OCI-LY3 (cell line): Measurements from ENCODE around the gene SEPTIN1.

Experiments
- H2AFZ ChIP-seq: fragments of 200-600, 300-600 bp; shearing (Covaris generic); 2 replicates; pipeline ENCODE4 v1.6.0; 2014; ENCODE audit warnings: antibody characterized with exemption, low read depth, low read length
- H3K27ac ChIP-seq: fragments of 200-600, 300-600 bp; sonication (generic); 2 replicates; pipeline ENCODE4 v1.5.1; 2014; ENCODE audit warnings: mild to moderate bottlenecking, low read length, moderate library complexity, mixed read lengths
- H3K27me3 ChIP-seq: fragments of 200-600, 300-600 bp; sonication (generic); 2 replicates; pipeline ENCODE4 v1.6.1; 2014; ENCODE audit warnings: low read depth, low read length, mixed read lengths
- H3K36me3 ChIP-seq: fragments of 200-600, 300-600 bp; sonication (generic); replicated peaks from 2 replicates; pipeline ENCODE3; 2014; ENCODE audit warnings: low read depth, low read length, mixed read lengths
- H3K4me1 ChIP-seq: fragments of 300-600, 200-600 bp; sonication (generic); 2 replicates; pipeline ENCODE4 v1.6.1; 2014; ENCODE audit warnings: low read length, mixed read lengths
- H3K4me2 ChIP-seq: fragments of 200-600, 300-600 bp; sonication (generic); 2 replicates; pipeline ENCODE4 v1.6.1; 2014; ENCODE audit warnings: low read length, mixed read lengths
- H3K4me3 ChIP-seq: fragments of 300-600, 200-600 bp; sonication (generic); 2 replicates; pipeline ENCODE4 v1.5.1; 2014; ENCODE audit warnings: antibody characterized with exemption, mild to moderate bottlenecking, low read length, moderate library complexity
- H3K79me2 ChIP-seq: fragments of 300-600, 200-600 bp; shearing (Covaris generic); 2 replicates; pipeline ENCODE4 v1.6.1; 2014; ENCODE audit warnings: mild to moderate bottlenecking, low read length, mixed read lengths
- H3K9ac ChIP-seq: fragments of 300-600, 200-600 bp; shearing (Covaris generic); 2 replicates; pipeline ENCODE4 v1.6.0; 2014; ENCODE audit warnings: mild to moderate bottlenecking, low read length, moderate library complexity
- H3K9me3 ChIP-seq: fragments of 200-600, 300-600 bp; shearing (Covaris generic); 2 replicates; pipeline ENCODE4 v1.6.1; 2014; ENCODE audit warnings: low read length, mixed read lengths; ENCODE audit not compliant: insufficient read depth
- H4K20me1 ChIP-seq: fragments of 200-600, 300-600 bp; sonication (generic); 2 replicates; pipeline ENCODE4 v1.6.1; 2016; ENCODE audit warnings: low read length, mixed read lengths; ENCODE audit not compliant: insufficient read depth
- CTCF ChIP-seq: fragments of 200-600, 300-600 bp; sonication (generic); IDR thresholded peaks from 2 replicates; pipeline ENCODE4 v1.5.1; 2014; ENCODE audit warnings: antibody characterized with exemption, low read length, low read depth
- EZH2phosphoT487 ChIP-seq: fragments of 200-600 bp; shearing (Covaris generic); IDR thresholded peaks from 2 replicates; pipeline ENCODE4 v1.6.1; 2018; ENCODE audit warnings: antibody characterized with exemption, mixed run types, low read depth

Gene SEPTIN1

GRCh38 chr16:30428055-30428454 lies 45.7 kb upstream of the SEPTIN1 start:
- Histone ChIP-seq H3K9me3 (no peaks in the 10 kb centered on the region), H4K20me1 (no peaks in the 10 kb centered on the region), H3K9ac (no peak overlapping the region), H3K36me3 (peaks cover 28% of the 10 kb centered on the region), H3K27me3 (no peaks in the 10 kb centered on the region), H2AFZ (no peak overlapping the region), H3K4me3 (no peak overlapping the region), H3K4me1 (peaks cover 13% of the 10 kb centered on the region), H3K27ac (no peak overlapping the region), H3K79me2 (peaks cover 46% of the 10 kb centered on the region), H3K4me2 (no peak overlapping the region)
- TF ChIP-seq EZH2phosphoT487: no peak

GRCh38 chr16:30421010-30421409 lies 38.6 kb upstream of the SEPTIN1 start:
- H2AFZ ChIP-seq: no peak overlapping the region
- H3K27ac ChIP-seq: no peak overlapping the region
- H3K27me3 ChIP-seq: no peaks in the 10 kb centered on the region
- H3K9me3 ChIP-seq: no peaks in the 10 kb centered on the region
- H3K4me1 ChIP-seq: no peaks in the 10 kb centered on the region
- TF ChIP-seq EZH2phosphoT487 (no peak), CTCF (no peak)
- H3K4me2 ChIP-seq: no peak overlapping the region
- no peak overlapping the region for H3K9ac ChIP-seq
- peaks cover 3% of the 10 kb centered on the region; the same call in 1 of the 2 replicates for H4K20me1 ChIP-seq
- H3K79me2 ChIP-seq: peaks cover 41% of the 10 kb centered on the region
- H3K4me3 ChIP-seq: no peak overlapping the region
- peaks cover 37% of the 10 kb centered on the region for H3K36me3 ChIP-seq

GRCh38 chr16:30418350-30419181 lies 36.2 kb upstream of the SEPTIN1 start:
- no peak for TF ChIP-seq EZH2phosphoT487
- no peak for TF ChIP-seq CTCF
- Histone ChIP-seq H3K36me3 (peaks cover 32% of the 10 kb centered on the region), H3K27me3 (no peaks in the 10 kb centered on the region), H3K9me3 (no peaks in the 10 kb centered on the region), H3K4me2 (no peak overlapping the region), H3K79me2 (peaks cover 36% of the 10 kb centered on the region), H3K9ac (no peak overlapping the region), H3K27ac (no peak overlapping the region), H3K4me1 (peaks cover 6% of the 10 kb centered on the region), H4K20me1 (peaks cover 8% of the 10 kb centered on the region; the same call in 1 of the 2 replicates), H3K4me3 (no peak overlapping the region), H2AFZ (no peak overlapping the region)

- Histone ChIP-seq H3K9ac (no peak overlapping the region), H3K27me3 (no peaks in the 10 kb centered on the region), H3K4me1 (peaks cover 14% of the 10 kb centered on the region), H3K27ac (no peak overlapping the region), H3K9me3 (no peaks in the 10 kb centered on the region), H2AFZ (no peak overlapping the region), H3K79me2 (peaks cover 36% of the 10 kb centered on the region), H3K4me2 (no peak overlapping the region), H4K20me1 (peaks cover 8% of the 10 kb centered on the region; the same call in 1 of the 2 replicates), H3K4me3 (no peak overlapping the region), H3K36me3 (peaks cover 29% of the 10 kb centered on the region)
- TF ChIP-seq EZH2phosphoT487: no peak
- TF ChIP-seq CTCF: no peak
These were observed 35.4 kb upstream of the SEPTIN1 start for GRCh38 chr16:30417529-30418349.
